Keratinocyte (primary cell): Measurements from ENCODE around the gene CFAP57.

ENCODE experiments used
- EZH2 ChIP-seq: IDR thresholded peaks from one replicate; pipeline ENCODE4 v1.6.1; 2012; ENCODE audit warnings: inconsistent platforms, mild to moderate bottlenecking, low read length, moderate library complexity
- TF ChIP-seq, protein P1 (sequence below), 3 experiments: IDR thresholded peaks in 1 of 3; conservative IDR thresholded peaks in 1 of 3; optimal IDR thresholded peaks in 1 of 3; 2 replicates in 2 of 3; 3 replicates in 1 of 3; pipeline versions ENCODE3 to v1.5.1; 2011; ENCODE audit warnings: low read length in 3 of 3, mild to moderate bottlenecking in 3 of 3, moderate library complexity in 2 of 3, control low read depth in 1 of 3, inconsistent platforms in 1 of 3; ENCODE audit not compliant: insufficient read depth in 2 of 3; ENCODE audit errors: extremely low read depth in 1 of 3

DNA sequence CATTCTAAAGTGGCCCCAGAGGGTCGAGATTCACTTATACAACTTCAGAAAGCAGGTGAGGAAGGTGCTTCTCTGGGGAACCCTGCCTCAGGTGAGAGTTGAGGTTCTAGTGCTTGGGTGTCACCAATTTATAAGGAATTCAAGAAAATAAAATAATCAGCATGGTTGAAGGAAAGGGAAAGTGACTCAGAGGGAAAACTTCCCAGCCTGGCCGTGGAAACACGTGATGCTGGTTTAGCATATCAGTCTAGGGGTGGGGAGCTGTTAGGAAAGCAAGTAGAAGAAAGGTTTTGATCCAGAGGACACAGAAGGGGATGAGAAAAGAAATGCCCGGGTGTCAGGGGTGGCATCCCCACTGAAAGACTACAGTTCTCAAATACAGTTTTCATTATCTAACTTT is 59.9 kb downstream of the CFAP57 start:
- TF ChIP-seq, protein P1, sequence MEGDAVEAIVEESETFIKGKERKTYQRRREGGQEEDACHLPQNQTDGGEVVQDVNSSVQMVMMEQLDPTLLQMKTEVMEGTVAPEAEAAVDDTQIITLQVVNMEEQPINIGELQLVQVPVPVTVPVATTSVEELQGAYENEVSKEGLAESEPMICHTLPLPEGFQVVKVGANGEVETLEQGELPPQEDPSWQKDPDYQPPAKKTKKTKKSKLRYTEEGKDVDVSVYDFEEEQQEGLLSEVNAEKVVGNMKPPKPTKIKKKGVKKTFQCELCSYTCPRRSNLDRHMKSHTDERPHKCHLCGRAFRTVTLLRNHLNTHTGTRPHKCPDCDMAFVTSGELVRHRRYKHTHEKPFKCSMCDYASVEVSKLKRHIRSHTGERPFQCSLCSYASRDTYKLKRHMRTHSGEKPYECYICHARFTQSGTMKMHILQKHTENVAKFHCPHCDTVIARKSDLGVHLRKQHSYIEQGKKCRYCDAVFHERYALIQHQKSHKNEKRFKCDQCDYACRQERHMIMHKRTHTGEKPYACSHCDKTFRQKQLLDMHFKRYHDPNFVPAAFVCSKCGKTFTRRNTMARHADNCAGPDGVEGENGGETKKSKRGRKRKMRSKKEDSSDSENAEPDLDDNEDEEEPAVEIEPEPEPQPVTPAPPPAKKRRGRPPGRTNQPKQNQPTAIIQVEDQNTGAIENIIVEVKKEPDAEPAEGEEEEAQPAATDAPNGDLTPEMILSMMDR (optimal IDR thresholded peaks at IDR 0.05 in 1 of 3, IDR thresholded peaks at IDR 0.05 in 1 of 3, conservative IDR thresholded peaks at IDR 0.05 in 1 of 3; ENCODE audit: extremely low read depth in 1 of 3, insufficient read depth in 2 of 3, low read length in 3 of 3): no peak
- no peak for TF ChIP-seq EZH2
